B cell (primary cell): Measurements from ENCODE around the gene TRANK1.

ENCODE experiments used
- CTCF ChIP-seq: fragments of 200-600 bp; IDR thresholded peaks from one replicate; pipeline ENCODE4 v1.8.0; 2022; ENCODE audit warnings: antibody characterized with exemption, mild to moderate bottlenecking
- EZH2 ChIP-seq: IDR thresholded peaks from 2 replicates; pipeline ENCODE4 v1.6.1; 2012; ENCODE audit warnings: borderline replicate concordance, low read depth, mild to moderate bottlenecking, moderate library complexity, low read length; ENCODE audit not compliant: insufficient read depth, poor library complexity, severe bottlenecking

- TF ChIP-seq CTCF: peak; percentile 90
- TF ChIP-seq EZH2: no peak
These were observed 76.0 kb downstream of the TRANK1 start for GRCh38 chr3:36868614-36869436.
